ENCODE measurements around the gene GABRG3. TPM values are rescaled to one million over a fixed set of nuclear protein-coding genes. Genes with fewer than 3 reads are reported as not detected.

Gene GABRG3
- total and polyA plus RNA-seq, 4 donors: 0.02 to 0.19 TPM; not detected in 2

- H3K36me3 ChIP-seq (ENCODE audit: control insufficient read depth in 4 of 4, insufficient read depth in 3 of 4, low read depth in 1 of 4, low read length in 3 of 4): no peaks in the 10 kb centered on the region
- no peak overlapping the region for H3K9ac ChIP-seq (ENCODE audit: low read depth in 1 of 2, low read length in 2 of 2)
- no peak for DNase-seq (ENCODE audit: low spot score)
- H3K27ac ChIP-seq (ENCODE audit: low read depth in 1 of 2, low read length in 2 of 2): no peak overlapping the region
- 60% methylated on average over 5 of the region's 5 CpGs for whole genome bisulfite sequencing
- H3K4me3 ChIP-seq (ENCODE audit: low read depth in 1 of 3, low read length in 3 of 3): no peak overlapping the region
- H3K9me3 ChIP-seq (ENCODE audit: control insufficient read depth in 4 of 4, low read length in 3 of 4): no peaks in the 10 kb centered on the region
- no peaks in the 10 kb centered on the region for H3K27me3 ChIP-seq (ENCODE audit: control insufficient read depth in 4 of 4, insufficient read depth in 4 of 4, low read length in 3 of 4)
- no peak for TF ChIP-seq NR2F2 (IDR thresholded peaks at IDR 0.05)
- no peak for TF ChIP-seq JUND (IDR thresholded peaks at IDR 0.05)
- no peak for TF ChIP-seq RAD21 (IDR thresholded peaks at IDR 0.05)
- no peak for TF ChIP-seq EGR1 (IDR thresholded peaks at IDR 0.05; ENCODE audit: low read depth in 2 of 2)
- H3K4me1 ChIP-seq (ENCODE audit: control insufficient read depth in 4 of 4, insufficient read depth in 4 of 4, low read length in 3 of 4): no peaks in the 10 kb centered on the region
Observed at GRCh38 chr15:27119695-27120266, 148.8 kb downstream of the GABRG3 start.

GRCh38 chr15:27121672-27122071 lies 150.7 kb downstream of the GABRG3 start:
- no peaks in the 10 kb centered on the region for H3K9me3 ChIP-seq (ENCODE audit: control insufficient read depth in 4 of 4, low read length in 3 of 4)
- H3K9ac ChIP-seq (ENCODE audit: low read depth in 1 of 2, low read length in 2 of 2): no peak overlapping the region
- no peak overlapping the region for H3K27ac ChIP-seq (ENCODE audit: low read depth in 1 of 2, low read length in 2 of 2)
- no peaks in the 10 kb centered on the region for H3K4me1 ChIP-seq (ENCODE audit: control insufficient read depth in 4 of 4, insufficient read depth in 4 of 4, low read length in 3 of 4)
- H3K36me3 ChIP-seq (ENCODE audit: control insufficient read depth in 4 of 4, insufficient read depth in 3 of 4, low read depth in 1 of 4, low read length in 3 of 4): no peaks in the 10 kb centered on the region
- TF ChIP-seq HNF4G (IDR thresholded peaks at IDR 0.05) (no peak), RAD21 (IDR thresholded peaks at IDR 0.05) (no peak), FOXA1 (IDR thresholded peaks at IDR 0.05) (no peak), MAX (IDR thresholded peaks at IDR 0.05) (no peak), ATF3 (IDR thresholded peaks at IDR 0.05) (no peak), FOXA2 (IDR thresholded peaks at IDR 0.05) (no peak), YY1 (IDR thresholded peaks at IDR 0.05) (no peak), JUND (IDR thresholded peaks at IDR 0.05) (no peak), GABPA (IDR thresholded peaks at IDR 0.05 in 1 of 2, conservative IDR thresholded peaks at IDR 0.05 in 1 of 2) (no peak), CTCF (IDR thresholded peaks at IDR 0.05; ENCODE audit: low read depth, low read length, missing input control) (no peak), HNF4A (conservative IDR thresholded peaks at IDR 0.05) (no peak)
- TF ChIP-seq, protein P1, sequence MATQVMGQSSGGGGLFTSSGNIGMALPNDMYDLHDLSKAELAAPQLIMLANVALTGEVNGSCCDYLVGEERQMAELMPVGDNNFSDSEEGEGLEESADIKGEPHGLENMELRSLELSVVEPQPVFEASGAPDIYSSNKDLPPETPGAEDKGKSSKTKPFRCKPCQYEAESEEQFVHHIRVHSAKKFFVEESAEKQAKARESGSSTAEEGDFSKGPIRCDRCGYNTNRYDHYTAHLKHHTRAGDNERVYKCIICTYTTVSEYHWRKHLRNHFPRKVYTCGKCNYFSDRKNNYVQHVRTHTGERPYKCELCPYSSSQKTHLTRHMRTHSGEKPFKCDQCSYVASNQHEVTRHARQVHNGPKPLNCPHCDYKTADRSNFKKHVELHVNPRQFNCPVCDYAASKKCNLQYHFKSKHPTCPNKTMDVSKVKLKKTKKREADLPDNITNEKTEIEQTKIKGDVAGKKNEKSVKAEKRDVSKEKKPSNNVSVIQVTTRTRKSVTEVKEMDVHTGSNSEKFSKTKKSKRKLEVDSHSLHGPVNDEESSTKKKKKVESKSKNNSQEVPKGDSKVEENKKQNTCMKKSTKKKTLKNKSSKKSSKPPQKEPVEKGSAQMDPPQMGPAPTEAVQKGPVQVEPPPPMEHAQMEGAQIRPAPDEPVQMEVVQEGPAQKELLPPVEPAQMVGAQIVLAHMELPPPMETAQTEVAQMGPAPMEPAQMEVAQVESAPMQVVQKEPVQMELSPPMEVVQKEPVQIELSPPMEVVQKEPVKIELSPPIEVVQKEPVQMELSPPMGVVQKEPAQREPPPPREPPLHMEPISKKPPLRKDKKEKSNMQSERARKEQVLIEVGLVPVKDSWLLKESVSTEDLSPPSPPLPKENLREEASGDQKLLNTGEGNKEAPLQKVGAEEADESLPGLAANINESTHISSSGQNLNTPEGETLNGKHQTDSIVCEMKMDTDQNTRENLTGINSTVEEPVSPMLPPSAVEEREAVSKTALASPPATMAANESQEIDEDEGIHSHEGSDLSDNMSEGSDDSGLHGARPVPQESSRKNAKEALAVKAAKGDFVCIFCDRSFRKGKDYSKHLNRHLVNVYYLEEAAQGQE (IDR thresholded peaks at IDR 0.05): no peak
- no peak overlapping the region for H3K4me3 ChIP-seq (ENCODE audit: low read depth in 1 of 3, low read length in 3 of 3)
- no peak for DNase-seq (ENCODE audit: low spot score)
- WGBS: 91% methylated on average over 2 of the region's 2 CpGs
- H3K27me3 ChIP-seq (ENCODE audit: control insufficient read depth in 4 of 4, insufficient read depth in 4 of 4, low read length in 3 of 4): no peaks in the 10 kb centered on the region

Measured in liver (tissue), 9 donors.